ENCODE results near the gene MSRB3. TPM values are rescaled to one million over a fixed set of nuclear protein-coding genes. Genes with fewer than 3 reads are reported as not detected.

MSRB3 gene
- total RNA-seq, 2 donors from 2014 or later = 1.2 to 2.1 TPM

DNA sequence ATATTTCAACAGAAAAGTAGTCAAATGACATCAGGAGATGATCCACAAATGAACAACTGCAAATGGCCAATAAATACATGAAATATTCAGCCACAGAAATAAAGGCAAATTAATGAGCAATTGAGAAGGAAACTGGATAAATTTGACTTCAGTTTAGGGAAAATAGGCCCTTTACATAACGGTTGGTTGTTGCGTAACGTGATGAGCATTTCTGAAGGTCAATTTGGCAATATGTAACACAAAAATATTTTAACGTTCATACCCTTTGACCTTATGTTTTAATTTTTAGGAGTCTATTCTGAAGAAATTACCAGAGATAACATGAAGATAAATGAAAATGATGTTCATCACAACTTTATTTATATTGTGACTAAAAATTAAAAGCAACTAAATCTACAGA is 14.7 kb upstream of the MSRB3 start:
- 88 to 100% methylated on average over 3 to 4 of the region's 4 CpGs for WGBS, 2 experiments (ENCODE audit: insufficient coverage in 1 of 2, insufficient read length in 1 of 2)

DNA sequence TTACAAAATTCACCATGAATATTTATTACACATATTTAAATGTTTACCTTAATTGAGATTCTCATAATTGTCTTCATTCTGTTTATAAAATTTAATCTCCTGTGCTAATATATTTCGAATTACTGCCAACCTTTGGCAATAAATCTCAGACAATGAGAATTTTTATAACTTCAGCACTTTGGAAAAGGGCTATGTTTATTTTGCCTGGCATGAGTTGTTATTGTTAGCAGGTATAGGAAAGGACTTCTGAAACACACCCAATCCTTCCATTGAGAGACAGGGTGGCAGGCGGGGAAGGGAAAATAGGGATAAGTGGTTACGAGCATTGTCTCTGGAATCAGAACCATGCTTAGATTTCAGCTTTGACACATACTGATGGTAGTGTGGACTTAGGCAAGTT is 12.1 kb upstream of the MSRB3 start:
- no peak overlapping the region for H3K4me3 ChIP-seq (ENCODE audit: low read length)
- no peaks in the 10 kb centered on the region for H3K4me1 Mint-ChIP-seq
- no peaks in the 10 kb centered on the region for H3K9me3 Mint-ChIP-seq
- H3K4me3 Mint-ChIP-seq = no peak overlapping the region
- no peak for DNase-seq
- no peak overlapping the region for H3K27ac ChIP-seq (ENCODE audit: low read depth, low read length)
- no peaks in the 10 kb centered on the region for H3K4me1 ChIP-seq (ENCODE audit: control insufficient read depth, insufficient read depth, low read length)
- H3K9me3 ChIP-seq (ENCODE audit: control insufficient read depth, low read length) = no peaks in the 10 kb centered on the region
- H3K9ac ChIP-seq (ENCODE audit: extremely low read depth, low read length, poor library complexity, severe bottlenecking) = no peak overlapping the region
- no peaks in the 10 kb centered on the region for H3K27me3 Mint-ChIP-seq (ENCODE audit: insufficient read depth)
- TF ChIP-seq, protein P1, sequence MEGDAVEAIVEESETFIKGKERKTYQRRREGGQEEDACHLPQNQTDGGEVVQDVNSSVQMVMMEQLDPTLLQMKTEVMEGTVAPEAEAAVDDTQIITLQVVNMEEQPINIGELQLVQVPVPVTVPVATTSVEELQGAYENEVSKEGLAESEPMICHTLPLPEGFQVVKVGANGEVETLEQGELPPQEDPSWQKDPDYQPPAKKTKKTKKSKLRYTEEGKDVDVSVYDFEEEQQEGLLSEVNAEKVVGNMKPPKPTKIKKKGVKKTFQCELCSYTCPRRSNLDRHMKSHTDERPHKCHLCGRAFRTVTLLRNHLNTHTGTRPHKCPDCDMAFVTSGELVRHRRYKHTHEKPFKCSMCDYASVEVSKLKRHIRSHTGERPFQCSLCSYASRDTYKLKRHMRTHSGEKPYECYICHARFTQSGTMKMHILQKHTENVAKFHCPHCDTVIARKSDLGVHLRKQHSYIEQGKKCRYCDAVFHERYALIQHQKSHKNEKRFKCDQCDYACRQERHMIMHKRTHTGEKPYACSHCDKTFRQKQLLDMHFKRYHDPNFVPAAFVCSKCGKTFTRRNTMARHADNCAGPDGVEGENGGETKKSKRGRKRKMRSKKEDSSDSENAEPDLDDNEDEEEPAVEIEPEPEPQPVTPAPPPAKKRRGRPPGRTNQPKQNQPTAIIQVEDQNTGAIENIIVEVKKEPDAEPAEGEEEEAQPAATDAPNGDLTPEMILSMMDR (conservative IDR thresholded peaks at IDR 0.05) = no peak
- 94 to 100% methylated on average over 2 to 3 of the region's 3 CpGs for WGBS, 2 experiments (ENCODE audit: insufficient coverage in 1 of 2, insufficient read length in 1 of 2)
- no peaks in the 10 kb centered on the region for H3K36me3 ChIP-seq (ENCODE audit: control insufficient read depth, insufficient read depth, low read length)
- no peaks in the 10 kb centered on the region for H3K36me3 Mint-ChIP-seq (ENCODE audit: low read depth)
- no peak overlapping the region for H3K27ac Mint-ChIP-seq
- no peaks in the 10 kb centered on the region for H3K27me3 ChIP-seq (ENCODE audit: control insufficient read depth, insufficient read depth, low read length, poor library complexity, severe bottlenecking)

More for the DNA sequence above, 14.7 kb upstream of the MSRB3 start:
- H3K4me3 ChIP-seq (ENCODE audit: low read length) = no peak overlapping the region
- no peak for DNase-seq
- TF ChIP-seq, protein P1 (conservative IDR thresholded peaks at IDR 0.05) = no peak
- H3K4me3 Mint-ChIP-seq = no peak overlapping the region
- no peaks in the 10 kb centered on the region for H3K36me3 ChIP-seq (ENCODE audit: control insufficient read depth, insufficient read depth, low read length)
- H3K27me3 Mint-ChIP-seq (ENCODE audit: insufficient read depth) = no peaks in the 10 kb centered on the region
- H3K27ac Mint-ChIP-seq = no peak overlapping the region
- no peaks in the 10 kb centered on the region for H3K27me3 ChIP-seq (ENCODE audit: control insufficient read depth, insufficient read depth, low read length, poor library complexity, severe bottlenecking)
- H3K9me3 Mint-ChIP-seq = no peaks in the 10 kb centered on the region
- no peak overlapping the region for H3K27ac ChIP-seq (ENCODE audit: low read depth, low read length)
- H3K9me3 ChIP-seq (ENCODE audit: control insufficient read depth, low read length) = no peaks in the 10 kb centered on the region
- H3K36me3 Mint-ChIP-seq (ENCODE audit: low read depth) = no peaks in the 10 kb centered on the region
- H3K4me1 ChIP-seq (ENCODE audit: control insufficient read depth, insufficient read depth, low read length) = no peaks in the 10 kb centered on the region
- no peak overlapping the region for H3K9ac ChIP-seq (ENCODE audit: extremely low read depth, low read length, poor library complexity, severe bottlenecking)
- H3K4me1 Mint-ChIP-seq = no peaks in the 10 kb centered on the region

DNA sequence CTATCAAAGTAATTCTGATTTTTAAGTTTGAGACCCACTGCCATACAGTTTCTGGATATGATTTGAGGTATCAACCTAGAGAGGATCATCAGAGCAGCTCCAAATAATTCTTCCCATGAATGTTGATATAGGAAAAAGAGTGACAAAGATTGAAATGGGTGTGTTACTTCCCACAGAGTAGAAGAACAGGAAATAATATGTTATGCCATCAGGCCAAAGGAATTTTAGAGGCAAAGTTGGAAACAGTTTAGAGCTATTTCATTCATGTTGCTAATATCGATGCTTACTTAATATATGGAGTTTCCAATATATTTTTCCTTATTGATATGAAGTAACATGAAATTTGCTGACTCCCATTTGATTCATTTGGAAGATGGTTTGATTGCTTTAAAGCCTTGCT is 8.9 kb upstream of the MSRB3 start:
- Histone ChIP-seq H3K27ac (ENCODE audit: low read depth, low read length) (no peak overlapping the region), H3K9me3 (ENCODE audit: control insufficient read depth, low read length) (no peaks in the 10 kb centered on the region), H3K9ac (ENCODE audit: extremely low read depth, low read length, poor library complexity, severe bottlenecking) (no peak overlapping the region), H3K4me3 (ENCODE audit: low read length) (no peak overlapping the region), H3K36me3 (ENCODE audit: control insufficient read depth, insufficient read depth, low read length) (no peaks in the 10 kb centered on the region), H3K27me3 (ENCODE audit: control insufficient read depth, insufficient read depth, low read length, poor library complexity, severe bottlenecking) (peaks cover 5% of the 10 kb centered on the region), H3K4me1 (ENCODE audit: control insufficient read depth, insufficient read depth, low read length) (no peaks in the 10 kb centered on the region)
- no peaks in the 10 kb centered on the region for H3K4me1 Mint-ChIP-seq
- no peak for DNase-seq
- WGBS, 2 experiments (ENCODE audit: insufficient coverage in 1 of 2, insufficient read length in 1 of 2) = 100% methylated on average over 1 of the region's 1 CpG; no CpG with 5 or more reads in 1 of the 2 experiments
- H3K36me3 Mint-ChIP-seq (ENCODE audit: low read depth) = no peaks in the 10 kb centered on the region
- TF ChIP-seq, protein P1 (conservative IDR thresholded peaks at IDR 0.05) = no peak
- no peak overlapping the region for H3K27ac Mint-ChIP-seq
- no peaks in the 10 kb centered on the region for H3K9me3 Mint-ChIP-seq
- peaks cover 5% of the 10 kb centered on the region for H3K27me3 Mint-ChIP-seq (ENCODE audit: insufficient read depth)
- no peak overlapping the region for H3K4me3 Mint-ChIP-seq

Measured in endodermal cell (in vitro differentiated cells).